OCI-LY1 (cell line): Measurements from ENCODE around the gene CD79A.

Experiments
- CTCF ChIP-seq: fragments of 200-600 bp; sonication (generic), shearing (Covaris generic); IDR thresholded peaks from 2 replicates; pipeline ENCODE4 v1.5.1; 2017; ENCODE audit warnings: mild to moderate bottlenecking, antibody characterized with exemption, low read length, moderate library complexity, mixed read lengths
- EZH2 ChIP-seq: fragments of 200-600 bp; sonication (generic), shearing (Covaris generic); IDR thresholded peaks from 2 replicates; pipeline ENCODE4 v1.8.0; 2017; ENCODE audit warnings: borderline replicate concordance, mixed run types, mild to moderate bottlenecking, antibody characterized with exemption, low read length, moderate library complexity, mixed read lengths

DNA sequence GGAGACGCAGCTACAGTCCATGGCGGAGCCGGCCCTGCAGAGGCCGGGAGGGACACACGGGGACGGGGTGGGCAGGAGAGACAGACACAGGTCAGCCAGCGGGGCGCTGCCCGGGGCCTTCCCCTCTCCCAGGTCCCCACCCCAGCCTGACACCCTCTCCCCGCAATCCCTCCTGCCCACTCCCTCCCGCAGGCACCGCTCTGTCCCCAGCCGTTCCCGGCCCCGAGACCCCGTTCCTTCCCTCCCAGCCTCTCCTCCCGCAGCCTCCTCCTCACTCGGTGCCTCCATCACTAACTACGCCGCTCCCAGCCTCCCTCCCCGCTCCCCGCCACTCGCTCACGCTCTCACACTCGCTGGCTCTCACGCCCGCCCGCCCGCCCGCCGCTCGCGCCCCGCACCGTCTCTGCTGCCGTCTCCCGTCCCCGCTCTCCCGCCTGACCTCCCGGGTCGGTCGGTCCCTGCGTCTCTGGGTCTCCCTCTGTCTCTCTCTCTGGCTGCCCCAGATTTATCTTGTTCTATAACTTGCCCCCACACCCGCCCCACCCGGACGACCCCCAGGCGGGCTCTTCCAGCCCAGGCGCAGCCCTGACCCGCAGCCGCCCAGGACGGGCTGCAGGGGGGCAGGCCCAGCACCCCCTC is 35.9 kb downstream of the CD79A start:
- TF ChIP-seq CTCF: no peak
- no peak for TF ChIP-seq EZH2
